ENCODE results near the gene GPR35. TPM values are rescaled to one million over a fixed set of nuclear protein-coding genes. Genes with fewer than 3 reads are reported as not detected.
A peak's percentile ranks its signal among the peaks of the same experiment; 100 is the strongest.

Gene GPR35
- total and polyA plus RNA-seq, 4 experiments from 2014 or later: 0.71 to 6.8 (median 3.8) TPM

GRCh38 chr2:240637901-240638345, 12.6 kb downstream of the GPR35 start:
- no peaks in the 10 kb centered on the region for H3K27me3 Mint-ChIP-seq
- CTCF ChIA-PET (ENCODE audit: partially characterized antibody): no interaction called here
- H3K4me3 Mint-ChIP-seq: no peak overlapping the region
- no peaks in the 10 kb centered on the region for H3K4me1 ChIP-seq (ENCODE audit: insufficient read depth, low read length)
- H3K36me3 Mint-ChIP-seq: peaks cover 0 to 5% of the 10 kb centered on the region in 2 donors
- intact Hi-C loops (cut with micrococcal nuclease): no loop called here
- peaks cover 2 to 20% (median 13%) of the 10 kb centered on the region in 8 donors for H3K9me3 Mint-ChIP-seq
- no peak overlapping the region for H3K27ac ChIP-seq (ENCODE audit: low read depth, low read length)
- H3K4me3 ChIP-seq (ENCODE audit: low read length in 2 of 2): no peak overlapping the region
- DNase-seq: no peak
- POLR2A ChIA-PET (ENCODE audit: partially characterized antibody): no interaction called here
- H3K4me1 Mint-ChIP-seq: no peaks in the 10 kb centered on the region
- no peaks in the 10 kb centered on the region for H3K27me3 ChIP-seq (ENCODE audit: insufficient read depth, low read length)
- no peaks in the 10 kb centered on the region for H3K36me3 ChIP-seq (ENCODE audit: insufficient read depth, low read length)
- H3K27ac Mint-ChIP-seq: peak overlapping the region in 3 of 7 donors; percentile 36 to 48 (median 41)
- H3K9me3 ChIP-seq (ENCODE audit: control insufficient read depth in 1 of 2, low read length in 2 of 2): peaks cover 0 to 7% of the 10 kb centered on the region in 2 donors

- no peaks in the 10 kb centered on the region for H3K36me3 Mint-ChIP-seq
- H3K27me3 ChIP-seq (ENCODE audit: insufficient read depth, low read length): no peaks in the 10 kb centered on the region
- H3K27me3 Mint-ChIP-seq: no peaks in the 10 kb centered on the region
- H3K4me1 Mint-ChIP-seq: no peaks in the 10 kb centered on the region
- no peaks in the 10 kb centered on the region for H3K36me3 ChIP-seq (ENCODE audit: insufficient read depth, low read length)
- CTCF ChIA-PET (ENCODE audit: partially characterized antibody): no interaction called here
- POLR2A ChIA-PET (ENCODE audit: partially characterized antibody): no interaction called here
- no peak overlapping the region for H3K4me3 Mint-ChIP-seq
- peak overlapping the region in 4 of 7 donors; percentile 53 to 83 (median 62) for H3K27ac Mint-ChIP-seq
- H3K4me3 ChIP-seq (ENCODE audit: low read length in 2 of 2): no peak overlapping the region
- H3K9me3 Mint-ChIP-seq: peaks cover 0 to 13% (median 6%) of the 10 kb centered on the region in 8 donors
- peaks cover 0 to 6% of the 10 kb centered on the region in 2 donors for H3K9me3 ChIP-seq (ENCODE audit: control insufficient read depth in 1 of 2, low read length in 2 of 2)
- no peaks in the 10 kb centered on the region for H3K4me1 ChIP-seq (ENCODE audit: insufficient read depth, low read length)
- no peak overlapping the region for H3K27ac ChIP-seq (ENCODE audit: low read depth, low read length)
- intact Hi-C loops (cut with micrococcal nuclease): no loop called here
- DNase-seq: no peak
Observed at GRCh38 chr2:240638512-240639160, 13.4 kb downstream of the GPR35 start.

GRCh38 chr2:240639566-240639965, 14.3 kb downstream of the GPR35 start:
- peaks cover 0 to 5% (median under 1%) of the 10 kb centered on the region in 8 donors for H3K9me3 Mint-ChIP-seq
- H3K36me3 Mint-ChIP-seq: no peaks in the 10 kb centered on the region
- no peaks in the 10 kb centered on the region for H3K27me3 ChIP-seq (ENCODE audit: insufficient read depth, low read length)
- H3K36me3 ChIP-seq (ENCODE audit: insufficient read depth, low read length): no peaks in the 10 kb centered on the region
- DNase-seq: no peak
- no peaks in the 10 kb centered on the region for H3K4me1 Mint-ChIP-seq
- no peaks in the 10 kb centered on the region for H3K9me3 ChIP-seq (ENCODE audit: control insufficient read depth in 1 of 2, low read length in 2 of 2)
- H3K27ac Mint-ChIP-seq: peak overlapping the region in 2 of 7 donors; percentile 29 to 43
- CTCF ChIA-PET (ENCODE audit: partially characterized antibody): no interaction called here
- intact Hi-C loops (cut with micrococcal nuclease): no loop called here
- H3K27me3 Mint-ChIP-seq: no peaks in the 10 kb centered on the region
- H3K4me1 ChIP-seq (ENCODE audit: insufficient read depth, low read length): no peaks in the 10 kb centered on the region
- no peak overlapping the region for H3K27ac ChIP-seq (ENCODE audit: low read depth, low read length)
- POLR2A ChIA-PET (ENCODE audit: partially characterized antibody): no interaction called here
- no peak overlapping the region for H3K4me3 ChIP-seq (ENCODE audit: low read length in 2 of 2)
- H3K4me3 Mint-ChIP-seq: no peak overlapping the region

- POLR2A ChIA-PET (ENCODE audit: partially characterized antibody): no interaction called here
- Histone ChIP-seq H3K4me3 (ENCODE audit: low read length in 2 of 2) (no peak overlapping the region), H3K36me3 (ENCODE audit: insufficient read depth, low read length) (no peaks in the 10 kb centered on the region), H3K27ac (ENCODE audit: low read depth, low read length) (no peak overlapping the region), H3K9me3 (ENCODE audit: control insufficient read depth in 1 of 2, low read length in 2 of 2) (no peaks in the 10 kb centered on the region), H3K4me1 (ENCODE audit: insufficient read depth, low read length) (peaks cover 6% of the 10 kb centered on the region), H3K27me3 (ENCODE audit: insufficient read depth, low read length) (no peaks in the 10 kb centered on the region)
- Mint-ChIP-seq H3K27ac (peak overlapping the region in 2 of 7 donors; percentile 57 to 61), H3K4me1 (peaks cover under 1 to 5% (median 4%) of the 10 kb centered on the region in 4 donors), H3K9me3 (no peaks in the 10 kb centered on the region), H3K36me3 (no peaks in the 10 kb centered on the region), H3K4me3 (no peak overlapping the region), H3K27me3 (no peaks in the 10 kb centered on the region)
- DNase-seq: no peak
- CTCF ChIA-PET (ENCODE audit: partially characterized antibody): no interaction called here
- intact Hi-C loops (cut with micrococcal nuclease): no loop called here
Observed at GRCh38 chr2:240640939-240641338, 15.7 kb downstream of the GPR35 start.

- Histone ChIP-seq H3K27ac (ENCODE audit: low read depth, low read length) (no peak overlapping the region), H3K9me3 (ENCODE audit: control insufficient read depth in 1 of 2, low read length in 2 of 2) (no peaks in the 10 kb centered on the region), H3K4me1 (ENCODE audit: insufficient read depth, low read length) (peaks cover 11% of the 10 kb centered on the region), H3K36me3 (ENCODE audit: insufficient read depth, low read length) (no peaks in the 10 kb centered on the region), H3K4me3 (ENCODE audit: low read length in 2 of 2) (no peak overlapping the region), H3K27me3 (ENCODE audit: insufficient read depth, low read length) (no peaks in the 10 kb centered on the region)
- Mint-ChIP-seq H3K4me1 (peaks cover 4 to 10% (median 9%) of the 10 kb centered on the region in 4 donors), H3K36me3 (no peaks in the 10 kb centered on the region), H3K27me3 (no peaks in the 10 kb centered on the region), H3K27ac (no peak overlapping the region), H3K4me3 (no peak overlapping the region), H3K9me3 (no peaks in the 10 kb centered on the region)
- no peak for DNase-seq
- ChIA-PET POLR2A (ENCODE audit: partially characterized antibody) (no interaction called here), CTCF (ENCODE audit: partially characterized antibody) (no interaction called here)
- intact Hi-C loops (cut with micrococcal nuclease): no loop called here
Observed at GRCh38 chr2:240642061-240642805, 17.0 kb downstream of the GPR35 start.

- intact Hi-C loops (cut with micrococcal nuclease): no loop called here
- Histone ChIP-seq H3K4me1 (ENCODE audit: insufficient read depth, low read length) (peaks cover 11% of the 10 kb centered on the region), H3K9me3 (ENCODE audit: control insufficient read depth in 1 of 2, low read length in 2 of 2) (no peaks in the 10 kb centered on the region), H3K27me3 (ENCODE audit: insufficient read depth, low read length) (no peaks in the 10 kb centered on the region), H3K27ac (ENCODE audit: low read depth, low read length) (no peak overlapping the region), H3K36me3 (ENCODE audit: insufficient read depth, low read length) (no peaks in the 10 kb centered on the region), H3K4me3 (ENCODE audit: low read length in 2 of 2) (no peak overlapping the region)
- no peak for DNase-seq
- Mint-ChIP-seq H3K27ac (no peak overlapping the region), H3K4me3 (no peak overlapping the region), H3K36me3 (no peaks in the 10 kb centered on the region), H3K9me3 (no peaks in the 10 kb centered on the region), H3K4me1 (peaks cover 5 to 10% (median 9%) of the 10 kb centered on the region in 4 donors), H3K27me3 (peaks cover 0 to 5% of the 10 kb centered on the region in 2 donors)
- POLR2A ChIA-PET (ENCODE audit: partially characterized antibody): no interaction called here
- CTCF ChIA-PET (ENCODE audit: partially characterized antibody): no interaction called here
Observed at GRCh38 chr2:240642806-240643092, 17.5 kb downstream of the GPR35 start.

- H3K36me3 ChIP-seq (ENCODE audit: insufficient read depth, low read length): no peaks in the 10 kb centered on the region
- no peaks in the 10 kb centered on the region for H3K9me3 Mint-ChIP-seq
- peaks cover 5 to 10% (median 9%) of the 10 kb centered on the region in 4 donors for H3K4me1 Mint-ChIP-seq
- peaks cover 11% of the 10 kb centered on the region for H3K4me1 ChIP-seq (ENCODE audit: insufficient read depth, low read length)
- POLR2A ChIA-PET (ENCODE audit: partially characterized antibody): no interaction called here
- H3K27me3 ChIP-seq (ENCODE audit: insufficient read depth, low read length): no peaks in the 10 kb centered on the region
- no peak overlapping the region for H3K27ac ChIP-seq (ENCODE audit: low read depth, low read length)
- intact Hi-C loops (cut with micrococcal nuclease): no loop called here
- CTCF ChIA-PET (ENCODE audit: partially characterized antibody): interaction anchor here (1.5 kb wide), 1 partner anchor 129 kb away, joined by 4 read pairs; no protein-coding TSS in a partner anchor
- H3K4me3 Mint-ChIP-seq: no peak overlapping the region
- H3K4me3 ChIP-seq (ENCODE audit: low read length in 2 of 2): no peak overlapping the region
- H3K27ac Mint-ChIP-seq: peak overlapping the region in 1 of 7 donors; percentile 68
- no peak for DNase-seq
- peaks cover under 1 to 9% of the 10 kb centered on the region in 2 donors for H3K27me3 Mint-ChIP-seq
- H3K36me3 Mint-ChIP-seq: no peaks in the 10 kb centered on the region
- H3K9me3 ChIP-seq (ENCODE audit: control insufficient read depth in 1 of 2, low read length in 2 of 2): no peaks in the 10 kb centered on the region
Observed at GRCh38 chr2:240643093-240643810, 18.0 kb downstream of the GPR35 start.
